LoVo (cell line): ENCODE results near the gene SLC35G3.
"Not testable (repeated sequence)": the region's sequence is repeated elsewhere in the genome, so short reads cannot be mapped to it uniquely, and the experiment has no call there.

Experiments
- DNase-seq: peaks from one replicate; pipeline ENCODE4 v3.0.0-alpha.2; 2016; ENCODE audit warnings: low spot score

SLC35G3 gene

DNA sequence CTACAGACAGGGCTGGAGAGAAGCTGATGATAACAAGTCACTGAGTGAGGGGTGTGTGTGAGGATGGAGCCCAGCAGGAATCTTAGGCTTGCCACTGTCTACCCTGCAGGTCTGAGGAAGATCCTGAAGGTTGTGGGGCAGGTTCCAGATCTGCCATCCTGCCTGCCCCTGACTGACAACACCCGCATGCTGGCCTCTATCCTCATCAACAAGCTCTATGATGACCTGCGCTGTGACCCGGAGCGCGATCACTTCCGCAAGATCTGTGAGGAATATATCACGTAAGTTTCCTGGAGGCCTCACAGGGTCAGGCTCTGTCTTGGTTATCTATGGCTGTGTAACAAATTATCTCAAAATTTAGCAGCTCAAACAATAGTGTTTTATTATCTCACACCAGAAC, 30.3 kb downstream of the SLC35G3 start:
- DNase-seq: no peak

DNA sequence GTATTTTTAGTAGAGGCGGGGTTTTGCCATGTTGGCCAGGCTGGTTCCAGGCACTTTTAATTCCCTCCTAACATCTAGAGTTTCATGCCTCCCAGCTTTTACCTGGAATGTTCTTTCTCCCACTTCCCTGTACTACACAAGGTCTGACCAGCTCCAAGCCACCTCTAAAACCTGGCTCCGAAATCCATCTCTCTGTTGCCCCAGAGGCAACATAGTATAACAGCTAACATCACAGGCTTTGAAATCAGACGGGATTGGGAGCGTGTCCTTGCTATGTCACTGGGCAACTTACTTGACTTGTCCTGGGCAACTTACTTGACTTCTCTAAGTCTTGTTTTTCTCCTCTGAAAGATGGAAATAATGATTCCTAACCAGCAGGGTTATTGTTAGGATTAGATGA, 31.4 kb downstream of the SLC35G3 start:
- DNase-seq: no peak

DNA sequence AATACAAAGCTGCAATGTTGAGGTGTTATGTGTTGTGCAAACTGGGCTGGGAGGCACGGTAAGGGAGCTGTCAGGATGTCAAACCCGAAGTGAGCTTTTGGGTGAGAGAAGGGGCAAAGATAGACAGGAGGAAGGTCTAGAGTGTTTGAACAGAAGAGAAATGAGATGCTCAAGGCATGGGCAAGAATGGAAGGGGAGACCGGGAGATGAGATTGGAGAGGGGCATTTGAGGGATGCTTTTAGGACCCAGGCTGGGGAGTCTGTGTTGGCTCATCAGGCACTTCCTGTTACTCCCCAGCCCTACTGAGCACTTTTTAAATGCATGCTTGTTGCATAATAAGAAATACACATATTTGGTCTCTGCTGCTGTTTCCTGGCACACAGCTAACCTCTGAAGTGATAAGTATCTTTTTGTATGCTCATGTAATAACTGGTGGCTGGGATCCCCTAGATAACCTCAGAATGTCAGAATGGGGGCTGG, 32.9 kb downstream of the SLC35G3 start:
- DNase-seq: no peak

DNA sequence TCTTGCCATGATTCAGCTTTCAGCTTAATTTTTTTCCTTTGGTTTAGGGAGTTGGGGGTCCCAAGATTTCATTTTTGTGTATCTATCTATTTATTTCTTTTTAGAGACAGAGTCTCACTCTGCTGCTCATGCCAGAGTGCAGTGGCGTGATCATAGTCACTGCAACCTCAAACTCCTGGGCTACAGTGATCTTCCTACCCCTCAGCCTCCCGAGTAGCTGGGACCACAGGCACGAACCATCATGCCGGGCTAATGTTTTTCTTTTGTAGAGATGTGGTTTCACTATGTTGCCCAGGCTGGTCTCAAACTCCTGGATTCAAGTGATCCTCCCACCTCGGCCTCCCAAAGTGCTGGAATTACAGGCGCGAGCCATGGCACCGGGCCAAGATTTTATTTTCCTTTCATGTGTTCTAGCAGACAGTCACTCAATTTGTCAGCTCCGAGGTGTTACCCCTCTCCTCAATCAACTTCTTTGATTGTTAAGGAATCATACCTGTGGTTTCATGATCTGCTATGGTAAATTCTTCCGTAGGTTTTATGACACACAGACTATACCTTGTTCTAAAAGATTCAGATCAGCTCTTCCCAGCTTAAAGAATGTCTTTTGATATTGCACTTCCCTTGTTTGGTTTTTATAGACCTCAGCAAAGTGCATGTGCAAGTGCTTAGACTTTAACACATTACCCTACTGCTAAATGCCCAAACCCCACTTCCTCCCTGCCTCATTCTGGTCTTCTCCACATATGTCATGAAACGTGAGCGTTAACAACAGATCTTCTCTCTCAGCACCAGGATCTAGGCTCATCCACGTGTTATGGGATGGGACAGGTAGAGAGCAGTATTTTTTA, 33.6 kb downstream of the SLC35G3 start:
- DNase-seq: no peak

DNA sequence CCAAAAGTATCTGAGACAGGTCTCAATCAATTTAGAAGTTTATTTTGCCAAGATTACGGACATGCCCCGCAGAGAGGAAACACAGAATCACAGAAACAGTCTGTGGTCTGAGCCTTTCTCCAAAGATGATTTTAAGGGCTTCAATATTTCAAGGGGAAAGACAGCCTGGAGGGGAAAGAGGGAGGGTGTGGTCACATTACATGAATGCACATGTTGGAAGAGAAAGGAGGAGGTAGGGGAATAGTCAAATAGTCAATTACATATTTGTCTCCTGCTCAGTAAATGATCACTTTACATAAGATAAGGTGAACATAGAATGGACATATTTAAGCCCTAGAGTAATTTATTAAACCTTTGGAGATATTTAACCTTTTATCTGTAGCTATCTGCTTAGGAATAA, 34.3 kb downstream of the SLC35G3 start:
- no peak for DNase-seq

DNA sequence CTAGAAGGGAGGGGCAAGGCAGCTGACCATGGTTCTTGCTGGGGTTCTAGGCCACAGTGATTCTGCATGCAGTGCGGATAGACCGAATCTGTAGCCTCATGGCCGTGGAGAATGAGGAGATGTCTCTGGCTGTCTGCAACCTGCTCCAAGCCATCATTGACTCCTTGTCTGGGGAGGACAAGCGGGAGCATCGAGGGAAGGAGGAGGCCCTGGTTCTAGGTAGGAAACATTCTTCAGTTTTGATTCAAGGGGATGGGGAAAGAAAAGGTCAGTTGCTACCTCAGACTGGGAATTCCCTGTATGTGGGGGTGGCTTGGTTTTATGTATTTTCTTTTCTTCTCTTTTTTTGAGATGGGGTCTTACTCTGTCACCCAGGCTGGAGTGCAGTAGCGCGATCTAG, 38.9 kb downstream of the SLC35G3 start:
- DNase-seq: no peak

DNA sequence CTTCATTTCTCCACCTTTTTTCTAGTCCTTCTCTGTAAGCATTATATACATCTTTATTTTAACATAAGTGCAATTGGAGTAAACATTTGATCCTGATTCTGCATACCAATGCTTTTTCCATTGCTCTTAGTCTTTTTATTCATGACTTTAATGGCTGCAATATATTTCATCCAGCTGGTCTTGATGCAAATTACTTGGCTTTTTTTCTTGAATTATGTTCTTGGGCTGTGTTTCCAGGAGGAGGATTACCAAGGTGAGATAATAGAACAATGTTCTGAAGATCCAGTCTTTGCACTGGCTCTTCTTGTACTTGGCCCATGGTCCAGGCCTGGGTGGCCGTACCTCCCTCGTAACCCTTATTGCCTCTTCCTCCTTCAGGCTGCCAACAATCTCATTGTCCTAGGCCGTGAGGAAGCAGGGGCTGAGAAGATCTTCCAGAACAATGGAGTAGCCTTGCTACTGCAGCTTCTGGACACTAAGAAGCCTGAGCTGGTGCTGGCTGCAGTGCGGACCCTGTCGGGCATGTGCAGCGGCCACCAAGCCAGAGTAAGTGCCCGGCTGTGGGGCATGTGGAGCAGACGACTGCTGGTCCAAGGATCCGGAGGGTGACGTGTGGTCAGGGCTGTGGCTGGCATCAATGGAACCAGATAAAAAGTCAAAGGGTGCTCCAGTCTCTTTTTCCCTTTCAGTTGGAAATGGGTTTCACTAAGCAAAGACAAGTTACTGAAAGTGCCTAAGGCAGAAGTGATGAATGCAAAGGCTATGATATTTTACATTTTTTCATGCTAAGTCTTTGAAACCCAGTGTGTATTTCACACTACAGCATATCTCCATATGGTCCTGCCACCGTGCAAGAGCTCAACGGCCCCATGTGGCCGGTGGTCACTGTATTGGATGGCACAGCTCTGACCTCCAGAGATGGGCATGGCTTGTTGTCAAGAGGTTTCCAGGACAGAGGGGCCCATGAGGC, 39.7 kb downstream of the SLC35G3 start:
- no peak for DNase-seq

DNA sequence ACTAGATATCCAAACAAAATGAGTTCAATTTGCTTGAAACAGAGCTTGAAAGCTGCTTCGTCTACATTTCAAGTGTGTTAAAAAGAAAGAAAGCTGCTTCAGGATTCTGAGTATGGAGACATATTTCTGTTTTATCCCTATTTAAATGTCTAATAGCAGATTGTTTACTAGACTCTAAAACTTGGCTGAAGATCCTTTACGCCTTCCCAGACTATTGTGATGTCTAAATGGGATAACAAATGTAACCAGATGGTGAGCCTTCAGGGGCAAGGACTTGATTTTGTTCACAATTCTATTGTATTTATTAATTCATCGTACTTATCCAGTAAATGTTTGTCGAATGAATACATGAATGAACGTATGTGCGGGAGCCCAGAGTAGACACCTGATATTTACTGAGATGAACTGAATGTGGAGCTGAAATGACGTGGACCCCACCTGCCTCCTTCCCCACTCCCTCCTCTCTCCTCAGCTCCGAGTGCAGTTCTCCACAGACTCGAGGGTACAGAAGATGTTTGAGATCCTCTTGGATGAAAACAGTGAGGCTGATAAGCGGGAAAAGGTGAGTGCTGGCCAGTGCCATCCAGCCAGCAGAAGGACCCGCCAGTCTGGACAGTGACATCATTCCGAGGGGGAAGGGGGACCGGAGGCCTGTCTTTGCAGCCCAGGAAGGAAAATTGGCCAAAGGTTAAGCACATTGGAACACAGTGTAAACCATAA, 41.6 kb downstream of the SLC35G3 start:
- DNase-seq: no peak

DNA sequence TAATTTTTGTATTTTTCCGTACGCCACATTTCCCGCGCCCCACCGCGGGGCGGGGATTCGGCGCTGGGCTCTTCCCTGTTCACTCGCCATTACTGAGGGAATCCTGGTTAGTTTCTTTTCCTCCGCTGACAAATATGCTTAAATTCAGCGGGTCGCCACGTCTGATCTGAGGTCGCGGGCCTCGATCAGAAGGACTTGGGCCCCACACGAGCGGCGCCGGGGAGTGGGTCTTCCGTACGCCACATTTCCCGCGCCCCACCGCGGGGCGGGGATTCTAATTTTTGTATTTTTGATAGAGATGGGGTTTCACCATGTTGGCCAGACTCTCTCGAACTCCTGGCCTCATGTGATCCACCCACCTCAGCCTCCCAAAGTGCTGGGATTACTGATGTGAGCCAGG, 43.1 kb downstream of the SLC35G3 start:
- not testable (repeated sequence) for DNase-seq

DNA sequence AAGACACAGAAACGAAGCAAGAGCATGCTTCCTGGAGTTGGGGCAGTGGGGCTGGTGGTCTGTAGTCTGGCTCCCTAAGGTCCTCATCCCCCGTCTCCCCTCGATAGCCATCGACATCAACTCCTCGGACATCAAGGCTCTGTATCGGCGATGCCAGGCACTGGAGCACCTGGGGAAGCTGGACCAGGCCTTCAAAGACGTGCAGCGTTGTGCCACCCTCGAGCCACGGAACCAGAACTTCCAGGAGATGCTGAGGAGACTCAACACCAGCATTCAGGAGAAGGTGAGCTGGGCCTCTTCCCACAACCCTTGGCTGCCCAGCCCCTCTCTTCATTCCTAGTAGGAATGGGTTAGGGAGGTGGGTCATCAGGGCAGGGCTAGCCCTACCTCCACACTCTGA, 44.3 kb downstream of the SLC35G3 start:
- DNase-seq: no peak

DNA sequence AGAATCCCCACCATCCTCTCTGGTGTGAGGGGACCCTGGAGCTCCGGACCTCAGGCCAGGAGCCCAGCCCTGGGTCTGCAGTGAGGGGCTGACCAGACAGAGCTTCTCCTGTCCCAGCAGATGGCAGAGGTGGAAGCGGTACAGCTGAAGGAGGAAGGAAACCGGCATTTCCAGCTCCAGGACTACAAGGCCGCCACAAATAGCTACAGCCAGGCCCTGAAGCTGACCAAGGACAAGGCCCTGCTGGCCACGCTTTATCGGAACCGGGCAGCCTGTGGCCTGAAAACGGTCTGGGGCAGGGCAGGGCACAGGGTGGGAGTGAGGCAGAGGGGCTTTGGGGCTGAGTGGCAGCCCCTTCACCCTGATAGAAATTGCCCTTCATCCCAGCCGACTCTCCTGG, 46.0 kb downstream of the SLC35G3 start:
- DNase-seq: no peak

DNA sequence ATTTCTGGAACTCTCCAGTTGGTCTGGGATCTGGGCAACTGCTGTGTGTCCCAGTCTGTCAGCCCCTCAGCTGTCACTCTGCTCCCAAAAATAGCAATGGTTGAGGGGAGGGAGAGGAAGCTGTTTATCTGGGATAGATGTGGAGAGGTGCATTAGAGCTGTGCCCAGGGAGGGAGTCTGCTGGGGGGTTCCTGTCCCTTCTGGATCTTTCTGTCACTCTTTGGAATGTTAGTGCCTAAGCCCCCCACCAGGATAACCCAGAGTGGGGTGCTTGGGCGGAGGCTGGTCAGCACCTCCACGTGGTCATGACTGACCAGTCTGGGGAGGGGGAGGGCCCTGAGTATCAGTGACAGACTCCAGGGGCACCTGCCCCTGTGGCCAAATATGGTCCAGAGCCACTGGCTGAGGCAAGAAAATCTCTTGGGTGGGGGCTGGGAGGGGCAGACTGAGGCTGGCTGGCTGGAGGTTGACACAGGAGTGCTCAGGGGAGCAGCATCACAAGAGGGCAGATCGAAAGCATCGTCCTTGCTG, 46.8 kb downstream of the SLC35G3 start, which contains the start of gene UNC45B:
Gene UNC45B (plus strand): TSS at position 443 of the 531 bp plus-strand sequence. CDS start 447 bp downstream, outside the sequence.
- DNase-seq: no peak

DNA sequence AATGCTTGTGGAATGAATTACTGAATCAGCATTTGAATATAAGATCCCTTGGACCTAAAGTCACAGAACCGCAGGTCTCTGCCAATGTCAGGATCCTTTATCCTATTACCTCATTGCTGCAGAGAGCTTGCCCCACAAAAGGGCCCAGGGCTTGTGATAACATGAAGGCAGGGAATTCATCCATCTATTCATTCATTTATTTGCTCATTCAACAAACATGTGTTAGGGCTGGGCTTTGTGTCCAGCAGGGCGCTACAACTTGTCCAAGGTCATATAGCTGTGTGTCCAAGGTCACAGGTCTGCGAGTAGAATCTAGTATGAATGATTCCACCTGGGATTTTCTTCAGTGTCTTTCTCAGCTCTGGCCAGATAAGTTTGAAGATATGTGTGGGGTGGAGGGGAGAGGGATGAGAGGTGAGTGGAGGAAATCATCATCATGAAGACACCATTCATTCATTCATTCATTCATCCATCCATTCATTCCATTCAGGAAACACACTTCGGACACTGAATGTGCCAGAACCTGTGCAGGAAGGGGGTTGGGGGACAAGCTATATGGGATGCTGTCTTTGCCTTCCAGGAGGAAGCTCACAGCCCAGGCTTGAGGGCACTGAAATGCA, 47.9 kb downstream of the SLC35G3 start:
- DNase-seq: no peak

DNA sequence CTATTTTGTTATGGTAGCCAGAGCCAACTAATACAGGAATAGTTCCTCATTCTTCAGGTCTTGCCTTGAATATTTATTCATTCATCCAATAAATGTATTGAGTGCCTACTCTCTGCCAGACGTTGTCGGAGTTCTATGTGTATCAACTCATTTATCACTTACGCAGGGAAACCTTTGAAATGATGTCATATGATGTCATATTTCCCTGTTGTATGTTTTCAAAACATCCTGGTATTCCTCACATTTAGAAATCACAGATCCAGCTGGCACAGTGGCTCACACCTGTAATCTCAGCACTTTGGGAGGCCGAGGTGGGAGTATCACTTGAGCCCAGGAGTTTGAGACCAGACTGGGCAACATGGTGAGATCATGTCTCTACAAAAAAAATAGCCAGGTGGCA, 49.4 kb downstream of the SLC35G3 start:
- DNase-seq: no peak
